H1 (cell line): ENCODE data around the gene LAMA4. TPM values are rescaled to one million over a fixed set of nuclear protein-coding genes. Genes with fewer than 3 reads are reported as not detected.

ENCODE experiments used
- CTCF ChIA-PET: fragments of 300-600 bp; sonication (Branson Sonifier 250); formaldehyde crosslinking; loops from one replicate; lab custom pipeline; 2021; ENCODE audit not compliant: partially characterized antibody; lab: Charles Lee
- POLR2A ChIA-PET: fragments of 300-600 bp; sonication (Branson Sonifier 250); formaldehyde crosslinking; loops from one replicate; lab custom pipeline; 2021; ENCODE audit warnings: inconsistent platforms; ENCODE audit not compliant: partially characterized antibody; lab: Charles Lee
- DNase-seq, 2 experiments: peaks; one replicate each; pipeline versions ENCODE4 v3.0.0 to v3.0.0-alpha.2; 2010 to 2022; ENCODE audit warnings: low spot score in 2 of 2, low read depth in 1 of 2, mixed read lengths in 1 of 2
- FAIRE-seq: peaks from 2 replicates; lab custom pipeline; 2011; peaks lifted over from hg19 to GRCh38; lab: Jason Lieb, UNC
- H2AFZ ChIP-seq: 2 replicates; pipeline ENCODE4 v1.8.1; 2012; ENCODE audit warnings: low read length, inconsistent platforms
- H2AK5ac ChIP-seq: 2 replicates; pipeline ENCODE4 v1.6.1; 2013; ENCODE audit warnings: low read depth, low read length
- H2BK120ac ChIP-seq: replicated peaks from 2 replicates; pipeline ENCODE3; 2013; ENCODE audit warnings: low read depth, low read length, inconsistent platforms
- H2BK12ac ChIP-seq: 2 replicates; pipeline ENCODE4 v1.6.1; 2013; ENCODE audit warnings: low read depth, low read length
- H2BK15ac ChIP-seq: 2 replicates; pipeline ENCODE4 v1.6.1; 2013; ENCODE audit warnings: low read length
- H2BK20ac ChIP-seq: 2 replicates; pipeline ENCODE4 v1.6.1; 2013; ENCODE audit warnings: low read length
- H2BK5ac ChIP-seq: 2 replicates; pipeline ENCODE4 v1.6.1; 2013; ENCODE audit warnings: low read depth, low read length
- H3K14ac ChIP-seq: 2 replicates; pipeline ENCODE4 v1.6.1; 2013; ENCODE audit warnings: inconsistent platforms; ENCODE audit not compliant: insufficient read length
- H3K18ac ChIP-seq: 2 replicates; pipeline ENCODE4 v1.6.1; 2013; ENCODE audit warnings: low read length; ENCODE audit errors: extremely low read depth
- H3K23ac ChIP-seq: 2 replicates; pipeline ENCODE4 v1.6.1; 2013; ENCODE audit warnings: inconsistent platforms; ENCODE audit not compliant: insufficient read length
- H3K23me2 ChIP-seq: 2 replicates; pipeline ENCODE4 v1.6.1; 2013; ENCODE audit warnings: low read depth, low read length
- H3K27ac ChIP-seq: 2 replicates; pipeline ENCODE4 v1.6.1; 2011; ENCODE audit warnings: low read depth, low read length, inconsistent platforms
- H3K27me3 ChIP-seq, 4 experiments: replicated peaks in 1 of 4; 1 replicate in 1 of 4; 2 replicates in 3 of 4; pipeline versions ENCODE4 v1.6.1 to v1.8.1; 2011 to 2013; ENCODE audit warnings: low read length in 3 of 4, mild to moderate bottlenecking in 3 of 4, inconsistent platforms in 2 of 4, mixed read lengths in 2 of 4, moderate library complexity in 1 of 4; ENCODE audit not compliant: control insufficient read depth in 3 of 4, insufficient read depth in 3 of 4; ENCODE audit errors: extremely low read depth in 1 of 4
- H3K36me3 ChIP-seq, 4 experiments: 2 replicates each; pipeline versions ENCODE4 v1.6.1 to v1.8.1; 2011 to 2013; ENCODE audit warnings: mild to moderate bottlenecking in 4 of 4, low read length in 3 of 4, moderate library complexity in 2 of 4, control low read depth in 1 of 4, inconsistent platforms in 1 of 4; ENCODE audit not compliant: insufficient read depth in 4 of 4, control insufficient read depth in 2 of 4
- H3K4ac ChIP-seq: replicated peaks from 2 replicates; pipeline ENCODE3; 2013; ENCODE audit warnings: low read length, low read depth, mixed read lengths, inconsistent platforms; ENCODE audit not compliant: insufficient read length
- H3K4me1 ChIP-seq, 4 experiments: replicated peaks in 1 of 4; 1 replicate in 1 of 4; 2 replicates in 3 of 4; pipeline versions ENCODE4 v1.6.1 to v1.8.1; 2011 to 2013; ENCODE audit warnings: low read length in 3 of 4, inconsistent platforms in 2 of 4, mixed read lengths in 1 of 4; ENCODE audit not compliant: insufficient read depth in 4 of 4, control insufficient read depth in 3 of 4
- H3K4me2 ChIP-seq, 2 experiments: 2 replicates each; pipeline versions ENCODE4 v1.6.1 to v1.8.1; 2011 to 2013; ENCODE audit warnings: low read depth in 2 of 2, low read length in 2 of 2, control low read depth in 1 of 2, inconsistent platforms in 1 of 2, mild to moderate bottlenecking in 1 of 2; ENCODE audit not compliant: insufficient read depth in 1 of 2
- H3K4me3 ChIP-seq, 4 experiments: fragments of 200-600, 300-600 bp in 1 of 4; sonication (generic), shearing (Covaris generic), sonication (Bioruptor Twin) in 1 of 4; 2 replicates each; pipeline versions ENCODE4 v1.5.1 to v1.8.1; 2011 to 2016; ENCODE audit warnings: low read length in 4 of 4, low read depth in 3 of 4, control low read depth in 2 of 4, inconsistent platforms in 2 of 4, mild to moderate bottlenecking in 2 of 4, mixed read lengths in 1 of 4, moderate library complexity in 1 of 4; ENCODE audit not compliant: insufficient read depth in 2 of 4; ENCODE audit errors: extremely low read depth in 1 of 4
- H3K56ac ChIP-seq: replicated peaks from 2 replicates; pipeline ENCODE3; 2013; ENCODE audit warnings: low read depth, mild to moderate bottlenecking, mixed read lengths, low read length, inconsistent platforms; ENCODE audit not compliant: insufficient read length
- H3K79me1 ChIP-seq: 2 replicates; pipeline ENCODE4 v1.6.1; 2013; ENCODE audit warnings: low read depth, low read length, control low read depth
- H3K79me2 ChIP-seq, 2 experiments: 2 replicates each; pipeline versions ENCODE4 v1.6.1 to v1.8.1; 2012 to 2013; ENCODE audit warnings: low read length in 2 of 2, mild to moderate bottlenecking in 2 of 2, inconsistent platforms in 1 of 2; ENCODE audit not compliant: insufficient read depth in 2 of 2, control insufficient read depth in 1 of 2
- H3K9ac ChIP-seq, 4 experiments: replicated peaks in 1 of 4; 1 replicate in 1 of 4; 2 replicates in 3 of 4; pipeline versions ENCODE4 v1.6.1 to v1.8.1; 2011 to 2013; ENCODE audit warnings: low read depth in 3 of 4, low read length in 3 of 4, control low read depth in 2 of 4, mild to moderate bottlenecking in 2 of 4, moderate library complexity in 2 of 4, inconsistent platforms in 1 of 4; ENCODE audit errors: extremely low read depth in 1 of 4
- H3K9me3 ChIP-seq, 2 experiments: 2 replicates each; pipeline versions ENCODE4 v1.6.1 to v1.8.1; 2012 to 2013; ENCODE audit warnings: mild to moderate bottlenecking in 2 of 2, moderate library complexity in 2 of 2, control low read depth in 1 of 2, inconsistent platforms in 1 of 2, low read depth in 1 of 2, low read length in 1 of 2, mixed read lengths in 1 of 2; ENCODE audit not compliant: insufficient read depth in 2 of 2
- H4K20me1 ChIP-seq, 2 experiments: replicated peaks in 1 of 2; 2 replicates each; pipeline versions ENCODE3 to v1.8.1; 2011 to 2013; ENCODE audit warnings: inconsistent platforms in 2 of 2, low read length in 2 of 2, mild to moderate bottlenecking in 1 of 2; ENCODE audit not compliant: insufficient read depth in 2 of 2, control insufficient read depth in 1 of 2
- H4K5ac ChIP-seq: 2 replicates; pipeline ENCODE4 v1.6.1; 2013; ENCODE audit warnings: low read length, low read depth, mixed read lengths, inconsistent platforms; ENCODE audit not compliant: insufficient read length
- H4K8ac ChIP-seq: 2 replicates; pipeline ENCODE4 v1.8.0; 2013; ENCODE audit warnings: mild to moderate bottlenecking, moderate library complexity, low read length, inconsistent platforms; ENCODE audit not compliant: insufficient read depth; ENCODE audit errors: extremely low read depth
- H4K91ac ChIP-seq: replicated peaks from 2 replicates; pipeline ENCODE3; 2013; ENCODE audit warnings: low read length, mixed read lengths, inconsistent platforms; ENCODE audit not compliant: insufficient read length
- CTCF ChIP-seq, 3 experiments: IDR thresholded peaks; 1 replicate in 2 of 3; 2 replicates in 1 of 3; pipeline versions ENCODE4 v1.5.1 to v1.6.1; 2011; ENCODE audit warnings: low read length in 3 of 3, mild to moderate bottlenecking in 3 of 3, inconsistent platforms in 2 of 3, low read depth in 1 of 3, moderate library complexity in 1 of 3; ENCODE audit not compliant: insufficient read depth in 1 of 3; ENCODE audit errors: control extremely low read depth in 1 of 3
- KDM1A ChIP-seq: fragments of 200-600, 300-600 bp; sonication (generic); IDR thresholded peaks from 2 replicates; pipeline ENCODE4 v1.7.1; 2016; ENCODE audit warnings: mild to moderate bottlenecking, low read length, borderline replicate concordance
- RXRA ChIP-seq: IDR thresholded peaks from 2 replicates; pipeline ENCODE4 v1.6.1; 2011; ENCODE audit warnings: low read depth, mild to moderate bottlenecking, low read length, moderate library complexity; ENCODE audit not compliant: insufficient read depth
- WGBS, 2 experiments: shearing (Covaris generic) in 1 of 2; methylation state at CpG; one replicate each; pipeline versions ENCODE4 v1.1.6 to v1.1.7; 2013 to 2015; ENCODE audit warnings: low lambda C conversion rate in 2 of 2, mixed read lengths in 2 of 2, inconsistent platforms in 1 of 2, low coverage in 1 of 2, missing lambda C conversion rate in 1 of 2; ENCODE audit not compliant: insufficient replicate concordance in 2 of 2, insufficient coverage in 1 of 2, insufficient read length in 1 of 2; ENCODE audit errors: extremely low coverage in 1 of 2, missing lambda C conversion rate in 1 of 2; 5-methylcytosine and 5-hydroxymethylcytosine counted together
- polyA plus RNA-seq, 7 experiments: library from polyadenylated mRNA; depleted of rRNA in 3 of 7; stranded (reverse) in 5 of 7; unstranded in 2 of 7; fragments of >200 nt in 5 of 7; fragments of 200-250 nt in 2 of 7; gene quantifications; 1 replicate in 5 of 7; 2 replicates in 1 of 7; 4 replicates in 1 of 7; pipeline versions ENCODE4 v1.2.1 to v1.2.3, GENCODE V29; 2011 to 2013; ENCODE audit warnings: missing spikeins in 2 of 7, mixed read lengths in 2 of 7
- total RNA-seq: library from RNA; stranded (reverse); fragmentation: NEBNext Ultra II Directional; extraction: Animal tissue kit (Norgen Biotek cat#: 25700); gene quantifications from 2 replicates; pipeline ENCODE4 v1.2.1, GENCODE V29; 2021

LAMA4 gene
- total and polyA plus RNA-seq, 2 of the 8 experiments (the other 6 are each of a cell fraction or from before 2014, with no cell fraction given), result 0.95 to 1.5 TPM

GRCh38 chr6:112184951-112185350 lies 69.4 kb downstream of the LAMA4 start:
- no peak for FAIRE-seq
- H4K91ac ChIP-seq, result no peak overlapping the region
- no peaks in the 10 kb centered on the region for H3K36me3 ChIP-seq
- no peak overlapping the region for H2AK5ac ChIP-seq
- no peak overlapping the region for H3K23ac ChIP-seq
- no peak overlapping the region for H2BK15ac ChIP-seq
- H3K23me2 ChIP-seq, result no peaks in the 10 kb centered on the region
- TF ChIP-seq KDM1A, result no peak
- no peak for TF ChIP-seq RXRA
- TF ChIP-seq CTCF (IDR thresholded peaks at IDR 0.05; ENCODE audit: control extremely low read depth in 1 of 3, insufficient read depth in 1 of 3, low read depth in 1 of 3, low read length in 3 of 3), result no peak
- TF ChIP-seq, all 59 proteins: peak for 0
- ChIA-PET CTCF (interaction anchor here (0.6 to 1.5 kb wide), 2 partner anchors 22 to 127 kb away, joined by 3 read pairs; no protein-coding TSS in a partner anchor), POLR2A (interaction anchor here (0.6 kb wide), 1 partner anchor 155 kb away, joined by 3 read pairs; no protein-coding TSS in a partner anchor)
- Histone ChIP-seq H3K56ac (no peak overlapping the region), H3K4me2 (no peak overlapping the region), H3K9me3 (no peaks in the 10 kb centered on the region), H3K4me3 (no peak overlapping the region), H2BK12ac (no peak overlapping the region), H3K9ac (no peak overlapping the region), H4K20me1 (no peaks in the 10 kb centered on the region), H2BK20ac (no peak overlapping the region), H3K4me1 (no peaks in the 10 kb centered on the region), H3K27me3 (no peaks in the 10 kb centered on the region), H3K18ac (no peak overlapping the region), H3K27ac (no peak overlapping the region), H3K4ac (no peak overlapping the region), H4K8ac (no peak overlapping the region), H4K5ac (no peak overlapping the region), H2BK120ac (no peak overlapping the region), H2BK5ac (no peak overlapping the region), H3K79me1 (no peaks in the 10 kb centered on the region), H2AFZ (no peak overlapping the region), H3K14ac (no peak overlapping the region), H3K79me2 (no peaks in the 10 kb centered on the region)
- 90 to 100% methylated on average over 1 to 9 of the region's 9 CpGs for WGBS, 2 experiments
- no peak for DNase-seq
